GM23338 (cell line): Measurements from ENCODE around the gene NDRG3. TPM values are rescaled to one million over a fixed set of nuclear protein-coding genes. Genes with fewer than 3 reads are reported as not detected.
A peak's percentile ranks its signal among the peaks of the same experiment; 100 is the strongest.

Experiments used
- ATAC-seq: fragments of 200-7000 bp; cut with Tn5 transposase; 3 replicates; pipeline ENCODE4 v1.9.1; 2020
- DNase-seq: peaks from one replicate; pipeline ENCODE4 v3.0.0-alpha.2; 2015; ENCODE audit warnings: low spot score
- H2AFZ ChIP-seq: fragments of 200-600 bp; sonication (generic); 2 replicates; pipeline ENCODE4 v1.8.0; 2016; ENCODE audit warnings: antibody characterized with exemption, mild to moderate bottlenecking, moderate library complexity
- H3F3A ChIP-seq: fragments of 200-600 bp; sonication (generic); replicated peaks from 2 replicates; pipeline ENCODE4 v1.8.0; 2017; ENCODE audit warnings: antibody characterized with exemption, mixed run types, low read depth
- H3K27ac ChIP-seq: fragments of 200-600 bp; sonication (generic); 2 replicates; pipeline ENCODE4 v1.6.1; 2016; ENCODE audit warnings: low read depth
- H3K27me3 ChIP-seq: fragments of 200-600 bp; sonication (generic); 2 replicates; pipeline ENCODE4 v1.8.0; 2016; ENCODE audit warnings: mild to moderate bottlenecking, mixed run types, moderate library complexity; ENCODE audit not compliant: insufficient read depth
- H3K36me3 ChIP-seq: fragments of 200-600 bp; sonication (generic); 2 replicates; pipeline ENCODE4 v1.8.0; 2016; ENCODE audit warnings: mild to moderate bottlenecking; ENCODE audit not compliant: insufficient read depth
- H3K4me1 ChIP-seq: fragments of 200-600 bp; sonication (generic); 2 replicates; pipeline ENCODE4 v1.8.0; 2016; ENCODE audit warnings: mild to moderate bottlenecking, moderate library complexity; ENCODE audit not compliant: insufficient read depth
- H3K4me2 ChIP-seq: fragments of 200-600 bp; sonication (generic); 2 replicates; pipeline ENCODE4 v1.7.1; 2017; ENCODE audit warnings: mixed run types
- H3K4me3 ChIP-seq: fragments of 200-600 bp; sonication (generic); 2 replicates; pipeline ENCODE4 v1.6.1; 2016; ENCODE audit warnings: mixed run types
- H3K79me2 ChIP-seq: fragments of 200-600 bp; sonication (generic); replicated peaks from 2 replicates; pipeline ENCODE4 v1.8.0; 2017; ENCODE audit warnings: mild to moderate bottlenecking; ENCODE audit not compliant: insufficient read depth
- H3K9me2 ChIP-seq: fragments of 200-600 bp; sonication (generic); 2 replicates; pipeline ENCODE4 v1.8.0; 2017; ENCODE audit not compliant: insufficient read depth
- H4K20me1 ChIP-seq: fragments of 200-600 bp; sonication (generic); replicated peaks from 2 replicates; pipeline ENCODE4 v1.8.0; 2017; ENCODE audit warnings: mild to moderate bottlenecking; ENCODE audit not compliant: insufficient read depth
- H3K27ac Mint-ChIP-seq: 2 replicates; pipeline ENCODE4 v1.8.0; 2020; ENCODE audit warnings: inconsistent platforms, mild to moderate bottlenecking, moderate library complexity, mixed read lengths
- H3K27me3 Mint-ChIP-seq: 3 replicates; pipeline ENCODE4 v1.8.0; 2022; ENCODE audit warnings: low read depth, mild to moderate bottlenecking, moderate library complexity, mixed read lengths, inconsistent platforms; ENCODE audit not compliant: insufficient read depth, poor library complexity
- H3K36me3 Mint-ChIP-seq: 3 replicates; pipeline ENCODE4 v1.8.0; 2021; ENCODE audit warnings: low read depth, mild to moderate bottlenecking, inconsistent platforms, moderate library complexity, mixed read lengths
- H3K4me1 Mint-ChIP-seq: 3 replicates; pipeline ENCODE4 v1.8.0; 2020; ENCODE audit warnings: mild to moderate bottlenecking, inconsistent platforms, mixed read lengths
- H3K4me3 Mint-ChIP-seq: 3 replicates; pipeline ENCODE4 v1.8.0; 2021; ENCODE audit warnings: moderate library complexity, mild to moderate bottlenecking, inconsistent platforms, mixed read lengths
- H3K9me3 Mint-ChIP-seq: 3 replicates; pipeline ENCODE4 v1.8.0; 2020; ENCODE audit warnings: moderate library complexity, mild to moderate bottlenecking, inconsistent platforms, mixed read lengths
- CREB1 ChIP-seq: fragments of 250-450 bp; sonication (Bioruptor Pico); IDR thresholded peaks from 2 replicates; pipeline ENCODE4 v1.5.0; 2020; ENCODE audit warnings: low read depth, mild to moderate bottlenecking, moderate library complexity
- EZH2 ChIP-seq: fragments of 200-600 bp; sonication (generic); IDR thresholded peaks from one replicate; pipeline ENCODE4 v1.8.0; 2017; ENCODE audit warnings: antibody characterized with exemption, mild to moderate bottlenecking, low read depth; ENCODE audit not compliant: unreplicated experiment
- EZH2phosphoT487 ChIP-seq: fragments of 200-600 bp; sonication (generic); IDR thresholded peaks from one replicate; pipeline ENCODE4 v1.8.1; 2018; ENCODE audit warnings: antibody characterized with exemption; ENCODE audit not compliant: unreplicated experiment
- JUNB ChIP-seq: IDR thresholded peaks from one replicate; pipeline ENCODE4 v1.6.1; 2016; ENCODE audit warnings: antibody characterized with exemption; ENCODE audit not compliant: unreplicated experiment
- NANOG ChIP-seq: IDR thresholded peaks from 2 replicates; pipeline ENCODE4 v1.6.1; 2016; ENCODE audit warnings: antibody characterized with exemption, borderline replicate concordance
- POLR2AphosphoS5 ChIP-seq: IDR thresholded peaks from 2 replicates; pipeline ENCODE4 v1.6.1; 2016; ENCODE audit warnings: antibody characterized with exemption, low read depth
- REST ChIP-seq: IDR thresholded peaks from one replicate; pipeline ENCODE4 v1.6.1; 2018; ENCODE audit warnings: antibody characterized with exemption; ENCODE audit not compliant: unreplicated experiment
- STAT1 ChIP-seq: IDR thresholded peaks from one replicate; pipeline ENCODE4 v1.6.1; 2016; ENCODE audit warnings: antibody characterized with exemption; ENCODE audit not compliant: unreplicated experiment
- ZNF331 ChIP-seq: fragments of 250-450 bp; sonication (Bioruptor Pico); IDR thresholded peaks from 2 replicates; pipeline ENCODE4 v1.5.0; 2020; ENCODE audit warnings: low read depth, mild to moderate bottlenecking, moderate library complexity
- polyA plus RNA-seq: library from polyadenylated mRNA; unstranded; fragments of >200 nt; fragmentation: Nextera tagmentation; extraction: Ambion mirVana; gene quantifications from 2 replicates; pipeline ENCODE4 v1.2.1, GENCODE V29; 2016
- total RNA-seq: library from RNA; depleted of rRNA; stranded (reverse); fragments of >200 nt; shearing (Covaris generic); gene quantifications from 2 replicates; pipeline ENCODE4 v1.2.3, GENCODE V29; 2014
- TF ChIP-seq, protein P1 (sequence below): IDR thresholded peaks from 2 replicates; pipeline ENCODE4 v1.6.1; 2016; ENCODE audit warnings: antibody characterized with exemption
- TF ChIP-seq, protein P2 (sequence below): fragments of 250-450 bp; sonication (Bioruptor Pico); IDR thresholded peaks from 2 replicates; pipeline ENCODE4 v1.5.0; 2020; ENCODE audit warnings: mild to moderate bottlenecking, moderate library complexity

The NDRG3 gene
- total and polyA plus RNA-seq, 2 experiments from 2014 or later = 18.6 to 24.0 TPM

DNA sequence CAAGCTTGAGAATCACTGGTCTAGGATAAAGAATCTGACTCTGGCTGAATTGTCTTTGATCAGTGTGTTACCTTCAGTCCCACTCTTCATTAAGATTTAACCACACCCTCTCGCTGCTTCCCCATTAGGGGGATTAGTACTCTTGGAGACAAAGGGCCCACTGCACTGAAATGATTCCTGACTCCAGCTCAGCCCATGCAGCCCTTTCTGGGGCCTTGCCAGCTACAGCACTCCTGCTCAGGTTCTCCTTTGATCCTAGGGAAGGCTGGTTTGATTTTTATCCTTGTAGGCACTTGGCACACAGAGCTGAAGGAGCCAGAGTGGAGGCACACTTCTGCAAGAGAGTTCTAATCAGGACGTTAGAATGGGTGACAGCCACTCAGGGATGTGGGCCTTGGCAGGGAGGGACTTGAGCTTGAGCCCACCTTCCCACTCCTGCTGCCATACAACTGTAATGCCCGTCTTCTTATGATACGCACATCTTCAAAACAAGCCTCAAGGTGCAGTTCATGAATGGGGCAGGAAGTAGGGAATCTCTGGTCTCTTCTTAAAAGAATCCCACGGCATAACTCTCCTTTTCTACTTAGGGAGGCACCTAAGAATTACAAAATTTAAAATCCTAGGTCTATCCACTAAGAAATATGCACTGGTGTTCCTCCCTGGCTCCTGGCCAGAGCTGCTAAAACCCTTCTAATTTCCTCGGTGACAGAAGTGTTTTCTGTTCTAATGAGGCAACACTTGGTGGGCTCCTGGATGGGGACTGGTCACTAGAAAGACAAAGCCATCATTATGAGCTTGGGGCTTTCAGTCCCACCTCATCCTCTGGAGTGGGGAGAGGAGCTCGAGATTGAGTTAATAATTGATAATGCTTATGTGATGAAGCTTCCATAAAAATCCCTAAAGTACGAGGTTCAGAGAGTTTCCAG, 98.4 kb downstream of the NDRG3 start (continued):
- TF ChIP-seq ZNF331 = no peak
- TF ChIP-seq EZH2phosphoT487 = no peak
- TF ChIP-seq, protein P1, sequence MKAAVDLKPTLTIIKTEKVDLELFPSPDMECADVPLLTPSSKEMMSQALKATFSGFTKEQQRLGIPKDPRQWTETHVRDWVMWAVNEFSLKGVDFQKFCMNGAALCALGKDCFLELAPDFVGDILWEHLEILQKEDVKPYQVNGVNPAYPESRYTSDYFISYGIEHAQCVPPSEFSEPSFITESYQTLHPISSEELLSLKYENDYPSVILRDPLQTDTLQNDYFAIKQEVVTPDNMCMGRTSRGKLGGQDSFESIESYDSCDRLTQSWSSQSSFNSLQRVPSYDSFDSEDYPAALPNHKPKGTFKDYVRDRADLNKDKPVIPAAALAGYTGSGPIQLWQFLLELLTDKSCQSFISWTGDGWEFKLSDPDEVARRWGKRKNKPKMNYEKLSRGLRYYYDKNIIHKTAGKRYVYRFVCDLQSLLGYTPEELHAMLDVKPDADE = no peak
- no peak for TF ChIP-seq JUNB

GRCh38 chr20:36646678-36647077, 99.2 kb downstream of the NDRG3 start:
- no peak overlapping the region for H3K4me3 Mint-ChIP-seq
- peak overlapping the region; percentile 91 for H3K27ac Mint-ChIP-seq
- H3K9me2 ChIP-seq = no peaks in the 10 kb centered on the region
- H2AFZ ChIP-seq = no peak overlapping the region
- peaks cover 13% of the 10 kb centered on the region for H3K27me3 Mint-ChIP-seq
- H3F3A ChIP-seq = no peaks in the 10 kb centered on the region; the same call in 1 of the 2 replicates
- H3K4me2 ChIP-seq = no peak overlapping the region
- no peaks in the 10 kb centered on the region for H3K79me2 ChIP-seq
- no peaks in the 10 kb centered on the region for H3K27me3 ChIP-seq
- no peaks in the 10 kb centered on the region for H3K9me3 Mint-ChIP-seq
- peak overlapping the region; percentile 55; the same call in 1 of the 2 replicates for H3K27ac ChIP-seq
- H3K36me3 ChIP-seq = no peaks in the 10 kb centered on the region
- no peak for TF ChIP-seq JUNB
- no peak for TF ChIP-seq STAT1
- TF ChIP-seq, protein P1 = no peak
- no peak for TF ChIP-seq CREB1 (CRISPR knock-in tag)
- TF ChIP-seq, protein P2, sequence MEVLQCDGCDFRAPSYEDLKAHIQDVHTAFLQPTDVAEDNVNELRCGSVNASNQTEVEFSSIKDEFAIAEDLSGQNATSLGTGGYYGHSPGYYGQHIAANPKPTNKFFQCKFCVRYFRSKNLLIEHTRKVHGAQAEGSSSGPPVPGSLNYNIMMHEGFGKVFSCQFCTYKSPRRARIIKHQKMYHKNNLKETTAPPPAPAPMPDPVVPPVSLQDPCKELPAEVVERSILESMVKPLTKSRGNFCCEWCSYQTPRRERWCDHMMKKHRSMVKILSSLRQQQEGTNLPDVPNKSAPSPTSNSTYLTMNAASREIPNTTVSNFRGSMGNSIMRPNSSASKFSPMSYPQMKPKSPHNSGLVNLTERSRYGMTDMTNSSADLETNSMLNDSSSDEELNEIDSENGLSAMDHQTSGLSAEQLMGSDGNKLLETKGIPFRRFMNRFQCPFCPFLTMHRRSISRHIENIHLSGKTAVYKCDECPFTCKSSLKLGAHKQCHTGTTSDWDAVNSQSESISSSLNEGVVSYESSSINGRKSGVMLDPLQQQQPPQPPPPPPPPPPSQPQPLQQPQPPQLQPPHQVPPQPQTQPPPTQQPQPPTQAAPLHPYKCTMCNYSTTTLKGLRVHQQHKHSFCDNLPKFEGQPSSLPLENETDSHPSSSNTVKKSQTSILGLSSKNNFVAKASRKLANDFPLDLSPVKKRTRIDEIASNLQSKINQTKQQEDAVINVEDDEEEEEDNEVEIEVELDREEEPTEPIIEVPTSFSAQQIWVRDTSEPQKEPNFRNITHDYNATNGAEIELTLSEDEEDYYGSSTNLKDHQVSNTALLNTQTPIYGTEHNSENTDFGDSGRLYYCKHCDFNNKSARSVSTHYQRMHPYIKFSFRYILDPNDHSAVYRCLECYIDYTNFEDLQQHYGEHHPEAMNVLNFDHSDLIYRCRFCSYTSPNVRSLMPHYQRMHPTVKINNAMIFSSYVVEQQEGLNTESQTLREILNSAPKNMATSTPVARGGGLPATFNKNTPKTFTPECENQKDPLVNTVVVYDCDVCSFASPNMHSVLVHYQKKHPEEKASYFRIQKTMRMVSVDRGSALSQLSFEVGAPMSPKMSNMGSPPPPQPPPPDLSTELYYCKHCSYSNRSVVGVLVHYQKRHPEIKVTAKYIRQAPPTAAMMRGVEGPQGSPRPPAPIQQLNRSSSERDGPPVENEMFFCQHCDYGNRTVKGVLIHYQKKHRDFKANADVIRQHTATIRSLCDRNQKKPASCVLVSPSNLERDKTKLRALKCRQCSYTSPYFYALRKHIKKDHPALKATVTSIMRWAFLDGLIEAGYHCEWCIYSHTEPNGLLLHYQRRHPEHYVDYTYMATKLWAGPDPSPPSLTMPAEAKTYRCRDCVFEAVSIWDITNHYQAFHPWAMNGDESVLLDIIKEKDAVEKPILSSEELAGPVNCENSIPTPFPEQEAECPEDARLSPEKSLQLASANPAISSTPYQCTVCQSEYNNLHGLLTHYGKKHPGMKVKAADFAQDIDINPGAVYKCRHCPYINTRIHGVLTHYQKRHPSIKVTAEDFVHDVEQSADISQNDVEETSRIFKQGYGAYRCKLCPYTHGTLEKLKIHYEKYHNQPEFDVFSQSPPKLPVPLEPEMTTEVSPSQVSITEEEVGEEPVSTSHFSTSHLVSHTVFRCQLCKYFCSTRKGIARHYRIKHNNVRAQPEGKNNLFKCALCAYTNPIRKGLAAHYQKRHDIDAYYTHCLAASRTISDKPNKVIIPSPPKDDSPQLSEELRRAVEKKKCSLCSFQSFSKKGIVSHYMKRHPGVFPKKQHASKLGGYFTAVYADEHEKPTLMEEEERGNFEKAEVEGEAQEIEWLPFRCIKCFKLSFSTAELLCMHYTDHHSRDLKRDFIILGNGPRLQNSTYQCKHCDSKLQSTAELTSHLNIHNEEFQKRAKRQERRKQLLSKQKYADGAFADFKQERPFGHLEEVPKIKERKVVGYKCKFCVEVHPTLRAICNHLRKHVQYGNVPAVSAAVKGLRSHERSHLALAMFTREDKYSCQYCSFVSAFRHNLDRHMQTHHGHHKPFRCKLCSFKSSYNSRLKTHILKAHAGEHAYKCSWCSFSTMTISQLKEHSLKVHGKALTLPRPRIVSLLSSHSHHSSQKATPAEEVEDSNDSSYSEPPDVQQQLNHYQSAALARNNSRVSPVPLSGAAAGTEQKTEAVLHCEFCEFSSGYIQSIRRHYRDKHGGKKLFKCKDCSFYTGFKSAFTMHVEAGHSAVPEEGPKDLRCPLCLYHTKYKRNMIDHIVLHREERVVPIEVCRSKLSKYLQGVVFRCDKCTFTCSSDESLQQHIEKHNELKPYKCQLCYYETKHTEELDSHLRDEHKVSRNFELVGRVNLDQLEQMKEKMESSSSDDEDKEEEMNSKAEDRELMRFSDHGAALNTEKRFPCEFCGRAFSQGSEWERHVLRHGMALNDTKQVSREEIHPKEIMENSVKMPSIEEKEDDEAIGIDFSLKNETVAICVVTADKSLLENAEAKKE = no peak
- no peak for TF ChIP-seq NANOG
- no peak for TF ChIP-seq EZH2phosphoT487
- no peak for TF ChIP-seq ZNF331
- no peak for TF ChIP-seq REST
- no peak for TF ChIP-seq EZH2
- no peak for TF ChIP-seq POLR2AphosphoS5
- H3K4me3 ChIP-seq = no peak overlapping the region
- H3K4me1 Mint-ChIP-seq = peaks cover 27% of the 10 kb centered on the region
- H4K20me1 ChIP-seq = no peaks in the 10 kb centered on the region
- no peak for DNase-seq
- peaks cover 19% of the 10 kb centered on the region for H3K4me1 ChIP-seq
- no peaks in the 10 kb centered on the region for H3K36me3 Mint-ChIP-seq
- ATAC-seq = no peak
